ENCODE data around the gene KRTAP10-11.
"Not testable (repeated sequence)": the region's sequence is repeated elsewhere in the genome, so short reads cannot be mapped to it uniquely, and the experiment has no call there.

KRTAP10-11 gene

DNA sequence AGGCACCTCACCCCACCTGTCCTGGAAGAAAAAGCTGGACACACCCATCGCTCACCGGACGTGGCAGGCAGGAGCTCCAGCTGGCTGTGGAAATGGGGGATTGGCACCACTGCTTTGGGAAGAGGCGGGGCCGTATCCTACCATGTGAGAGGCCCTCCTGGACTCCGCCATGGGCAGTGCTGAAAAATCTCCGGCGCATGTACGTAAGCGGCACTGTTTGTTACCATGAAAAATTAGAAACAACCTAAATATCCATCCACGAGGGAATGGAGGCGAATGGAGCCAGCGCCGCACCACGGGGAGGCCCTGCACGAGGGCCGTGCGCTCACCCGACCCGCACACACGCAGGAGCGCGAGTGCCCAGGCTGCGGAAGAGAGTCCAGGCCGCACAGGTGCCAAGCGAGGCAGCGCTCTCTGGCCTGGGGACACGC, 31.2 kb upstream of the KRTAP10-11 start:
- DNase-seq (ENCODE audit: low read depth): no peak

DNA sequence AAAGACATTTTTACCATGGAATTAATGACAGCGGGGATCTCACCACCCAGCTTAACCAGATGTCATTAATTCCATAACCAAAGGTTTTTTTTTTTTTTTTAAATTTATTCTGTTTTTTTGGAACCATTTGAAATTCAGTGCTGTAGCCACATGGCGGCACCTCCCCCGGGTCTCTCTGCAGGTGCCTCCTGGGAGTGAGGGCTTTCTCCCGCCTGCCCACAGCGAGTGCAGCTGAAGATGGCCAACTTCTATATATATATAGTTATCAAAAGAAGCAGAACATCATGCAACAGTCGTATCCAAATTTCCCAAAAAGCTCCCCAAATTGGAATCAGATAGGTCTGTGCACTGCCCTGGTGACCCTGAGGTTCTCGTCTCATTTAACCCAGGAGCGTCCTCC, 30.7 kb upstream of the KRTAP10-11 start:
- no peak for DNase-seq (ENCODE audit: low read depth)

DNA sequence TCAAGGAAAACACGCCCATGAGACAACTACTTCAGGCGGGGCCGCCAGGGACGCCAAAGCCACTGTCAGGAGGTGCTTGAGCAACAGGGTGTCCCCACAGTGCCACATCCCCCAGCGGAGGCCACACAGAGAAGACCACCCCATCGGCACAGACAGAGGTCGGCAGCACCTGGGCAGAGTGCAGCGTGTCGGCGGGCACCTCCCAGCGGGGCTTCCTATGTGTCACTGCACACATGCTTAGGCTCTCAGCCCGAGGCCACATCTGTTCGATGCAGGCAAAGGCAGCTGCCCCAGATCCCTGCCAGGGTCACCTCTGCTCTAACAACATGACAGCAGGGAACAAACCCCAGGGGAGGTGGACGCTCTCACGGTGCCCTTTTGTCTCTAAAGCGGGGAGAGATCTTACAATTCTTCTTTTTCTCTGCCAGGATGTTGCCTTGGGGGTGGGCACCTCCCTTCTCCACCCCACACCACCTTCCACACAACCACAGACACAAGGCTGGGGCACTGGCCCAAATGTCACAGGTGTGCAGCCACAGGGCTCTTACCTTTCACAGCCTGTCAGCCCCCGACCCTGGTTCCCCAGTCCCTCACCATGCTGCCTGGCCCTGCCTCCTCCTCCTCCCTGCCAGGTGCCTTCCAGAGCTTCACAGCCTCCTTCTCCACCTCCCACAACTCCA, 30.2 kb upstream of the KRTAP10-11 start:
- no peak for DNase-seq (ENCODE audit: low read depth)

- no peak for DNase-seq (ENCODE audit: low read depth)
These were observed 29.7 kb upstream of the KRTAP10-11 start for GRCh38 chr21:44616591-44616926.

GRCh38 chr21:44617071-44617501, 29.1 kb upstream of the KRTAP10-11 start:
- DNase-seq (ENCODE audit: low read depth): no peak

DNA sequence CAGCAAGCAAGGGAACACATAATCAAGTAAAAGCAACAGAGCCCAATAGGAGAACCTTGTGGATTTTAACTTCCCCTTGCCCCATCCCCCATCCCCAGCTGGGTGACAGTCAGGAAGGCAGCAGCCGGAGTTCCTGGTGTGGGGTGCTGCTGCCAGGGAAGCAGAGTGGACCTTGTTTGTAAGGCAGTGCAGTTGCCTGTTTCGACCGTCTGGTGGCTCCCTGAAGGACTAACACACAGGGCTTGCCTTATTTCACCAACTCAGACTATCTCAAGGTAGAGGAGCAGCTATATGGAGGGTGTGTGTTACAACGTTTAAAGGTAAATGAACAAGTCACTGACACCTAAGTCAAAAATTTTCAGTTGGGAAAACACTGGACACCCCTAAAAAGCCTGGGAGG, 27.7 kb upstream of the KRTAP10-11 start:
- DNase-seq (ENCODE audit: low read depth): no peak

DNA sequence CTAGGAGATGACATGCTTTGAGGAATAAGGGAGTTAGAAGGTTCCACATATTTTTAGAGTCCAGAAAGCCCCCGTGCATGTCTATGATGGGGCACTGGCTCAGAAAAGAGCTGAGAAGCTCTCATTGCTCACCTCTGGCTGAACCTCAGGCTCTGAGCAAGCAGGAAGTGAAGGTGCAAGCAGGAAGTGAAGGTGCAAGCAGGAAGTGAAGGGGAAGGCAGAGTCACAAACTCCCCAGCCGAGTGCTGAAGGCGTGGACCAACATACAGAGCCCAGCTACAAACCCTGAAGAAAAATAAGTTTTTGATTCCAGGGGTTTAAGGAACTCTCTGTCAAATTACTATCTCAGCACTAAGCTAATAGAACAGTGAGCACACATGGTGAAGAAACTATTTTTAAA, 27.3 kb upstream of the KRTAP10-11 start:
- DNase-seq (ENCODE audit: low read depth): peak; percentile 46

DNA sequence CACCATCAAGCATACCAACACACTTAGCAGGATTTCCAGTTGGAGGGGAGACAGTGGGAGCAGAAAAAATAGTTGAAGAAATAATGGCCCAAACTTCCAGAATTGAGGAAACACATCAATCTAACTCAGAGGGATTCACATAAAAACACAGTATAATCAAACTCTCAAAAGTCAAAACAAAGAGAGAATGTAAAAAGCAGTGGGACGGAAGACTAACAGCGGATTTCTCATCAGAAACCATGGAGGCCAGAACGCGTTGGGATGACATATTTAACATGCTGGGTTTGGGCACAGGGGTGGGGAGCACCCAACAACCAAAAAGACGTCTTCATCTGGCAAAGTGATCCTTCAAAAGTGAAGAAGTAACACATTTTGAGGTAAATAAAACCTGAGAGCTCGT, 26.3 kb upstream of the KRTAP10-11 start:
- no peak for DNase-seq (ENCODE audit: low read depth)

- no peak for DNase-seq (ENCODE audit: low read depth)
These were observed 22.6 kb upstream of the KRTAP10-11 start for GRCh38 chr21:44623575-44623974.

- DNase-seq (ENCODE audit: low read depth): no peak
These were observed 20.5 kb upstream of the KRTAP10-11 start for GRCh38 chr21:44625756-44626155.

GRCh38 chr21:44626262-44626661, 20.0 kb upstream of the KRTAP10-11 start:
- no peak for DNase-seq (ENCODE audit: low read depth)

DNA sequence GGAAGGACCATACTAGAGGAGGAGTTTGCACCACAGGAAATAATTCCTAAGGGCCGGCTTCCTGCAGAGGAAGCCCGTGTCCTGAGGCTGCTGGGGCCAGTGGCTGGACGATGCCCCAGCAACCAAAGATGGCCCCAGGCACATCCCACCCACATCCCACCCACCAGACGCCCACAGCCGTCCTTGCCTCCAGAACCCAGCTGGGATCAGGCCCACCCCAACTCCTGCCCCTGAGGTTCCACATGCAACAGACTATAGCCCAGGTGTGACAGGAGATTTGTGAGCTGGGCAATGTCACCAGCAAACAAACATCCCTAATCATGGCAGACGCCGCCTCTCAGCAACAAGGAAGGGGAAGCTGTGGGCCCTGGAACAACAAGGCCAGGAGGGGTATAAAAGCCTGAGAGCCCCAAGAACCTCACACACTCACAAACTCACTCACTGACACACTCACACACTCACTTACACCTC, 19.5 kb upstream of the KRTAP10-11 start, which contains the start of gene KRTAP10-9:
Gene KRTAP10-9, plus strand, starts transcription at position 421 of the 471 bp plus-strand sequence. CDS start 79 bp downstream, outside the sequence.
- DNase-seq (ENCODE audit: low read depth): no peak

- not testable (repeated sequence) for DNase-seq (ENCODE audit: low read depth)
These were observed 18.9 kb upstream of the KRTAP10-11 start for GRCh38 chr21:44627181-44627822.

GRCh38 chr21:44627831-44628233, 18.4 kb upstream of the KRTAP10-11 start:
- not testable (repeated sequence) for DNase-seq (ENCODE audit: low read depth)

- no peak for DNase-seq (ENCODE audit: low read depth)
These were observed 17.4 kb upstream of the KRTAP10-11 start for GRCh38 chr21:44628707-44629391.

DNA sequence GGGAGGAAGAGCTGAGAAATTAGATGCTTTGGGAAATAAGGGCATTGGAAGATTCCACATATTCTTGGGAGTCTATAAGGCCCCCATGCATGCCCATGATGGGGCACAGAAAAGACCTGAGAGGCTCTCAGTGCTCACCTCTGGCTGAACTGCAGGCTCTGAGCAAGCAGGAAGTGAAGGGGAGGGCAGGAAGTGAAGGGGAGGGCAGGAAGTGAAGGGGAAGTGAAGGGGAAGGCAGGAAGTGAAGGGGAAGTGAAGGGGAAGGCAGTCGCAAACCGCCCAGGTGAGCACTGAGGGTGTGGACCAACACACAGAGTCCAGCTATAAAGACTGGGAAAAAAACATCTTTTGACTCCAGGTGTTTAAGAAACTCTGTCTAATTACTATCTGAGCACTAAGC, 15.8 kb upstream of the KRTAP10-11 start:
- no peak for DNase-seq (ENCODE audit: low read depth)

DNA sequence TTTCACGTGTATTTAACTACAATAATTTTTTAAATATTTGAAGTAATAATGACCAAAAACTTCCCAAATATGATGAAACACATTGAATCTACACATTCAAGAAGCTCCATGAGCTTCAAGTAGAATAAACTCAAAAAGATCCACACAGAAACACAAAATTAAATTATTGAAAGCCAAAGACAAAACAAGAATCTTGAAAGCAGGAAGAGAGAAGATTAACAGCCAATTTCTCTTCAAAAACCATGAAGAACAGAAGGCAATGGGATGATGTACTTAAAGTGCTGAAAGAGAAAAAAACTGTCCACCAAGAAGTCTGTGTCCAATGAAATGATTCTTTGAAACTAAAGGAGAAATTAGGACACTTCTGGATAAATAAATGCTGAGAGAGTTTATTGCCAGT, 14.1 kb upstream of the KRTAP10-11 start:
- DNase-seq (ENCODE audit: low read depth): no peak

- DNase-seq (ENCODE audit: low read depth): no peak
These were observed 9.8 kb upstream of the KRTAP10-11 start for GRCh38 chr21:44636209-44637017.

DNA sequence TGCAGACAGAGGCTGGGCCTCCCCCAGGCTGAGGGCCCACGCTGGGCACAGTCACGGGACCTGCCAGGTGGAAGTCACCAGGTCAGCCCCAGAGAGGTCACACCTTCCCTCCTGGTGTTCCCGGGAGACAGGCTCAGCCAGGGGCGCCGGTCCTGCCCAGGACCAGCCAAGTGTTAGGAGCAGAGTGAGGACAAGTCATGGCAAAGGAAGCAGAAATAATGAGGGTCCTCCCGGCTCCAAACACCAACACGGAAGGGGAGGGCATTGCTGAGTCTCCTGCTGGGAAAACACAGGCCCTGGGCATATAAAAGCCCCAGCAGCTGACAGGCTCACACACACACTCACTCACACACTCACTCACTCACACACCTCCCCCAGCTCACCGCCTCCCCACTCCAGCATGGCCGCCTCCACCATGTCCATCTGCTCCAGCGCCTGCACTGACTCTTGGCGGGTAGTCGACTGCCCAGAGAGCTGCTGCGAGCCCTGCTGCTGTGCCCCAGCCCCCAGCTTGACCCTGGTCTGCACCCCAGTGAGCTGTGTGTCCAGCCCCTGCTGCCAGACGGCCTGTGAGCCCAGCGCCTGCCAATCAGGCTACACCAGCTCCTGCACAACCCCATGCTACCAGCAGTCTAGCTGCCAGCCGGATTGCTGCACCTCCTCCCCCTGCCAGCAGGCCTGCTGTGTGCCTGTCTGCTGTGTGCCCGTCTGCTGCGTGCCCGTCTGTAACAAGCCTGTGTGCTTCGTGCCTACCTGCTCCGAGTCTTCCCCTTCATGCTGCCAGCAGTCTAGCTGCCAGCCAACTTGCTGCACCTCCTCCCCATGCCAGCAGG, 9.0 kb upstream of the KRTAP10-11 start, which contains the start of gene KRTAP10-10:
Gene KRTAP10-10, plus strand, starts transcription at position 339 of the 833 bp plus-strand sequence. Its CDS starts 62 bp downstream, at position 401.
- no peak for DNase-seq (ENCODE audit: low read depth)

DNA sequence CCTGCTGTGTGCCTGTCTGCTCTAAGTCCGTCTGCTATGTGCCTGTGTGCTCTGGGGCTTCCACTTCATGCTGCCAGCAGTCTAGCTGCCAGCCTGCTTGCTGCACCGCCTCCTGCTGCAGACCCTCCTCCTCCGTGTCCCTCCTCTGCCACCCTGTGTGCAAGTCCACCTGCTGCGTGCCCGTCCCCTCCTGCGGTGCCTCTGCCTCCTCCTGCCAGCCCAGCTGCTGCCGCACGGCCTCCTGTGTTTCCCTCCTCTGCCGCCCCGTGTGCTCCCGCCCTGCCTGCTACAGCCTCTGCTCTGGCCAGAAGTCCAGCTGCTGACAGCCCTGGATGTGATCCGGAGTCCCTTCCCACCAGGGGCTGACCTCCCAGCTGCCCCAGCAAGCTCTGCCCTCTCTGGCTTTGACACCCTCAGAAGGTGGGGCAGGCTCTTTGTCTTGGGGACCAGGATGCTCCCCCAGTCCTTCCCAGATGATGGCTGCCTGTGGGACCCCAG, 8.3 kb upstream of the KRTAP10-11 start:
- not testable (repeated sequence) for DNase-seq (ENCODE audit: low read depth)
